NT2/D1 (cell line): ENCODE measurements around the gene TBC1D22A.

Source experiments
- SUZ12 ChIP-seq: IDR thresholded peaks from 2 replicates; pipeline ENCODE4 v1.6.1; 2011; ENCODE audit not compliant: insufficient read length, insufficient read depth; ENCODE audit errors: extremely low read depth
- YY1 ChIP-seq: IDR thresholded peaks from 2 replicates; pipeline ENCODE4 v1.6.1; 2011; ENCODE audit not compliant: insufficient read length, insufficient read depth

DNA sequence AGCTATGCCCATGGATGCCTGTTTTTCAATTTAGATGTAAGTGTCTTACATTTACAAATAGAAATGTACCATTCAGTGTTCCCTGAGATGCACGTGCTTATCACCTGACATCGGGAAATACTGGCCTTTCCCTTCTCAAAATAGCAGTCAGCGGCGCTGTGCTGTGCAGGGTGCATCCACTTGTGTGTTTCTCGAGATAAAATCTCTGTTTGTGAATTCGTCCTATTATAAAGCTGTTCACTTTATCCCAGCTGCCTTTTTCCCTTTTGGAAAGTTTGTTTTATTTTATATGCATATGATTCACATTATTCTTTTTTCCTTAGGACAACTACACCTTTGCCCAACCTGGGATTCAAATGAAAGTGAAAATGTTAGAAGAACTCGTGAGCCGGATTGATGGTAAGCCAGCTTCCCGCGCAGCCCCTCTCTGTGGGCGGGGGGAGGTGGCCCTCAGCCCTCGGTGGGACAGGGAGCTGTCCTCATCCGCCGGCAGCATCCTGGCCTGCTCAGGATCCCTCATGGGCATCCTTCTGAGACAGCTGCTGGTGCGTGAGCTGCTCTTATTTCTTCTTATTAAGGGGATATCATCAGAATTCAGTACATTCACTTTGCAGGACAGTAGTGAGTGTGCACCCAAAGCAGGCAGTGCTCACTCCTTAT, 235.0 kb downstream of the TBC1D22A start:
- TF ChIP-seq YY1 (no peak), SUZ12 (no peak)
